ENCODE measurements around the gene ACSM2B.
"Not testable (repeated sequence)": the region's sequence is repeated elsewhere in the genome, so short reads cannot be mapped to it uniquely, and the experiment has no call there.

The ACSM2B gene

DNA sequence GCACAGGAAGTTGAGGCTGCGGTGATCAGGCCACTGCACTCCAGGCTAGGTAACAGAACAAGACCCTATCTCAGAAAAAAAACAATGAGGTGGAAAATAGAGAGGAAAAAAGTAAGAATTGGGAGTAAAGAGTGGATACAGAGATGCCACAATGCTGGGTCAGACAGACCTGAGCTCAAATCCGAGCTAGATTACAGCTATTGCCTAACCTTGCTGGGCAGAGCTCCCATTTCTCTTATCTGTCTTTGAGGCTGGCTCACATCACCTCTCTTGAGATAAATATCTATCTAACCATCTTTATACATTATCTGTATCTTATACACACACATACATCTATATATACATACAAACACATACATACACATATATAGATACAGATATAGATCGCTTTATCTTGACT is 59.0 kb downstream of the ACSM2B start:
- Histone ChIP-seq H3K79me2 (ENCODE audit: control insufficient read depth, insufficient read depth, low read length) (no peaks in the 10 kb centered on the region), H4K5ac (ENCODE audit: low read length) (no peak overlapping the region), H3K79me1 (ENCODE audit: low read length) (no peaks in the 10 kb centered on the region), H2BK15ac (replicated peaks; ENCODE audit: low read depth) (no peak overlapping the region), H3K4ac (ENCODE audit: low read depth, low read length) (no peak overlapping the region), H3K9ac (ENCODE audit: low read length) (no peak overlapping the region), H3K27ac (ENCODE audit: low read depth, low read length) (no peak overlapping the region), H3K27me3 (ENCODE audit: insufficient read depth, low read length, poor library complexity) (no peaks in the 10 kb centered on the region), H3K23ac (ENCODE audit: low read length) (no peak overlapping the region), H2BK5ac (ENCODE audit: low read length) (no peak overlapping the region), H3K4me2 (ENCODE audit: low read length) (no peak overlapping the region), H3K4me1 (ENCODE audit: control insufficient read depth, low read depth, low read length) (no peaks in the 10 kb centered on the region), H3K18ac (ENCODE audit: low read length) (no peak overlapping the region), H3K4me3 (ENCODE audit: low read length) (no peak overlapping the region), H3K56ac (ENCODE audit: low read length) (no peak overlapping the region), H3K36me3 (ENCODE audit: control insufficient read depth, insufficient read depth, low read length) (no peaks in the 10 kb centered on the region), H4K8ac (ENCODE audit: low read depth, low read length) (no peak overlapping the region), H2BK120ac (ENCODE audit: low read depth, low read length) (no peak overlapping the region), H2AK5ac (ENCODE audit: low read length) (no peak overlapping the region)
- 100% methylated on average over 1 of the region's 3 CpGs for WGBS (ENCODE audit: extremely low coverage, insufficient coverage, low lambda C conversion rate)
- no peak for DNase-seq

- Histone ChIP-seq H4K8ac (ENCODE audit: low read depth, low read length) (no peak overlapping the region), H2BK120ac (ENCODE audit: low read depth, low read length) (no peak overlapping the region)
- DNase-seq, result no peak
Measured at GRCh38 chr16:20515688-20516090, 60.5 kb downstream of the ACSM2B start.

DNA sequence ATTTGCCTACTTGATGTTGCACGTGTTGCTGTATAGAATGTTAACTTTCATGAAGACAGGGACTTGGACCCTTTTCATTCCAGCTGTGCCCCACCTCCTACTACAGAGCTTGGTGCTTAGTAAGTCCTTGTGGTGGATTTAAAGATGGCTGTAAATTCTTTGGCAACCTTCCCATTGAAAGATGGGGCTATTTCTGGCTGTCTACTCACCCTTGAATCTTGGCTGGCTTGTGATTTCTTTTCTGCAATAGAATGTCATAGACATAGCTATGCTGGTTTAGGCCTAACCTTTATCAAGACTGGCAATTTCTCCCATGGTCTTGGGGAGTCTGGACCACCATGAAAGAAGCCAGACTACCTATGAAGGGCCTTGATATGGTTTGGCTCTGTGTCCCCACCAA is 65.8 kb downstream of the ACSM2B start:
- Histone ChIP-seq H3K79me2 (ENCODE audit: control insufficient read depth, insufficient read depth, low read length) (no peaks in the 10 kb centered on the region), H3K27ac (ENCODE audit: low read depth, low read length) (no peak overlapping the region)

More at GRCh38 chr16:20515688-20516090, 60.5 kb downstream of the ACSM2B start:
- H3K56ac ChIP-seq (ENCODE audit: low read length), result no peak overlapping the region
- no peak overlapping the region for H3K4me2 ChIP-seq (ENCODE audit: low read length)
- no peak overlapping the region for H2BK15ac ChIP-seq (replicated peaks; ENCODE audit: low read depth)
- no peak overlapping the region for H3K9ac ChIP-seq (ENCODE audit: low read length)
- no peak overlapping the region for H4K5ac ChIP-seq (ENCODE audit: low read length)
- H3K27ac ChIP-seq (ENCODE audit: low read depth, low read length), result no peak overlapping the region
- no peak overlapping the region for H3K18ac ChIP-seq (ENCODE audit: low read length)
- H2AK5ac ChIP-seq (ENCODE audit: low read length), result no peak overlapping the region
- H3K36me3 ChIP-seq (ENCODE audit: control insufficient read depth, insufficient read depth, low read length), result no peaks in the 10 kb centered on the region
- no peaks in the 10 kb centered on the region for H3K79me1 ChIP-seq (ENCODE audit: low read length)
- H2BK5ac ChIP-seq (ENCODE audit: low read length), result no peak overlapping the region
- H3K4ac ChIP-seq (ENCODE audit: low read depth, low read length), result no peak overlapping the region
- no peak overlapping the region for H3K4me3 ChIP-seq (ENCODE audit: low read length)
- H3K23ac ChIP-seq (ENCODE audit: low read length), result no peak overlapping the region
- H3K4me1 ChIP-seq (ENCODE audit: control insufficient read depth, low read depth, low read length), result no peaks in the 10 kb centered on the region
- H3K79me2 ChIP-seq (ENCODE audit: control insufficient read depth, insufficient read depth, low read length), result no peaks in the 10 kb centered on the region
- H3K27me3 ChIP-seq (ENCODE audit: insufficient read depth, low read length, poor library complexity), result no peaks in the 10 kb centered on the region

GRCh38 chr16:20507280-20507679 is 68.9 kb downstream of the ACSM2B start:
- Histone ChIP-seq H3K56ac (ENCODE audit: low read length) (no peak overlapping the region), H2BK15ac (replicated peaks; ENCODE audit: low read depth) (no peak overlapping the region), H3K18ac (ENCODE audit: low read length) (no peak overlapping the region), H3K23ac (ENCODE audit: low read length) (no peak overlapping the region), H3K9ac (ENCODE audit: low read length) (no peak overlapping the region), H4K8ac (ENCODE audit: low read depth, low read length) (no peak overlapping the region), H3K27me3 (ENCODE audit: insufficient read depth, low read length, poor library complexity) (no peaks in the 10 kb centered on the region), H3K4me2 (ENCODE audit: low read length) (no peak overlapping the region), H3K79me1 (ENCODE audit: low read length) (no peaks in the 10 kb centered on the region), H4K5ac (ENCODE audit: low read length) (no peak overlapping the region), H2AK5ac (ENCODE audit: low read length) (no peak overlapping the region), H3K4ac (ENCODE audit: low read depth, low read length) (no peak overlapping the region), H3K27ac (ENCODE audit: low read depth, low read length) (no peak overlapping the region), H3K4me1 (ENCODE audit: control insufficient read depth, low read depth, low read length) (no peaks in the 10 kb centered on the region), H2BK5ac (ENCODE audit: low read length) (no peak overlapping the region), H2BK120ac (ENCODE audit: low read depth, low read length) (no peak overlapping the region), H3K79me2 (ENCODE audit: control insufficient read depth, insufficient read depth, low read length) (no peaks in the 10 kb centered on the region), H3K36me3 (ENCODE audit: control insufficient read depth, insufficient read depth, low read length) (no peaks in the 10 kb centered on the region), H3K4me3 (ENCODE audit: low read length) (no peak overlapping the region)
- no CpG with 5 or more reads among the region's 2 CpGs for WGBS (ENCODE audit: extremely low coverage, insufficient coverage, low lambda C conversion rate)
- DNase-seq, result no peak

More for the DNA sequence above, 65.8 kb downstream of the ACSM2B start:
- Histone ChIP-seq H3K4me3 (ENCODE audit: low read length) (no peak overlapping the region), H3K4me1 (ENCODE audit: control insufficient read depth, low read depth, low read length) (no peaks in the 10 kb centered on the region), H2BK5ac (ENCODE audit: low read length) (no peak overlapping the region), H3K23ac (ENCODE audit: low read length) (no peak overlapping the region), H4K5ac (ENCODE audit: low read length) (no peak overlapping the region), H3K4me2 (ENCODE audit: low read length) (no peak overlapping the region), H2BK15ac (replicated peaks; ENCODE audit: low read depth) (no peak overlapping the region), H3K18ac (ENCODE audit: low read length) (no peak overlapping the region), H3K79me1 (ENCODE audit: low read length) (no peaks in the 10 kb centered on the region), H4K8ac (ENCODE audit: low read depth, low read length) (no peak overlapping the region), H2AK5ac (ENCODE audit: low read length) (no peak overlapping the region), H3K9ac (ENCODE audit: low read length) (no peak overlapping the region), H3K4ac (ENCODE audit: low read depth, low read length) (no peak overlapping the region), H3K56ac (ENCODE audit: low read length) (no peak overlapping the region), H3K27me3 (ENCODE audit: insufficient read depth, low read length, poor library complexity) (no peaks in the 10 kb centered on the region), H3K36me3 (ENCODE audit: control insufficient read depth, insufficient read depth, low read length) (no peaks in the 10 kb centered on the region), H2BK120ac (ENCODE audit: low read depth, low read length) (no peak overlapping the region)
- DNase-seq, result no peak
- no CpG with 5 or more reads among the region's 1 CpG for WGBS (ENCODE audit: extremely low coverage, insufficient coverage, low lambda C conversion rate)

GRCh38 chr16:20504418-20504817 is 71.7 kb downstream of the ACSM2B start:
- no peak overlapping the region for H3K4me2 ChIP-seq (ENCODE audit: low read length)
- H3K23ac ChIP-seq (ENCODE audit: low read length), result no peak overlapping the region
- no peaks in the 10 kb centered on the region for H3K4me1 ChIP-seq (ENCODE audit: control insufficient read depth, low read depth, low read length)
- H3K4ac ChIP-seq (ENCODE audit: low read depth, low read length), result no peak overlapping the region
- no peak overlapping the region for H4K5ac ChIP-seq (ENCODE audit: low read length)
- no peak overlapping the region for H2BK5ac ChIP-seq (ENCODE audit: low read length)
- no peaks in the 10 kb centered on the region for H3K36me3 ChIP-seq (ENCODE audit: control insufficient read depth, insufficient read depth, low read length)
- DNase-seq, result no peak
- no peak overlapping the region for H3K4me3 ChIP-seq (ENCODE audit: low read length)
- no CpG with 5 or more reads among the region's 1 CpG for WGBS (ENCODE audit: extremely low coverage, insufficient coverage, low lambda C conversion rate)
- H3K79me1 ChIP-seq (ENCODE audit: low read length), result no peaks in the 10 kb centered on the region
- H3K56ac ChIP-seq (ENCODE audit: low read length), result no peak overlapping the region
- no peak overlapping the region for H2AK5ac ChIP-seq (ENCODE audit: low read length)
- H3K18ac ChIP-seq (ENCODE audit: low read length), result no peak overlapping the region
- H4K8ac ChIP-seq (ENCODE audit: low read depth, low read length), result no peak overlapping the region
- H3K9ac ChIP-seq (ENCODE audit: low read length), result no peak overlapping the region
- H2BK120ac ChIP-seq (ENCODE audit: low read depth, low read length), result no peak overlapping the region
- no peaks in the 10 kb centered on the region for H3K79me2 ChIP-seq (ENCODE audit: control insufficient read depth, insufficient read depth, low read length)
- H3K27me3 ChIP-seq (ENCODE audit: insufficient read depth, low read length, poor library complexity), result no peaks in the 10 kb centered on the region
- H3K27ac ChIP-seq (ENCODE audit: low read depth, low read length), result no peak overlapping the region
- H2BK15ac ChIP-seq (replicated peaks; ENCODE audit: low read depth), result no peak overlapping the region

DNA sequence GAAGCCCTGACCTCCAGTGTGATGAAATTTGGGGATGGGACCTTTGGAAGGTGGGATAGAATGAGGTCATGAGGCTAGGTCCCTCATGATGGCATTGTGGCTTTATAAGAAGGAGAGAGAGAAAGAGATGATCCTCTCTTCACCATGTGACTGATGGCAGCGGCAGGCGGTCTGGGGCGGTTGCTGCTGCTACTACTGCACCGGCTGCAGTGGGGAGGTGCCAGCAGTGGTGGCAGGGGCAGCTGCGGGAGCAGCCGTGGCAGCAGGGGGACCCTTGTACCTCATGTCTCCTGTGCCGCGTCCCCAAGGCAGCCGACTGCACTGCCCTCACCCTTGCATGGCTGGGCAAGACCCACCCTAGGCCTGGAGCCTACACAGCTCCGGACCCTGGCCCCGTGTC is 84.7 kb downstream of the ACSM2B start:
- H3K79me1 ChIP-seq (ENCODE audit: low read length); H3K23ac ChIP-seq (ENCODE audit: low read length); H3K56ac ChIP-seq (ENCODE audit: low read length); H2BK15ac ChIP-seq (replicated peaks; ENCODE audit: low read depth); H3K36me3 ChIP-seq (ENCODE audit: control insufficient read depth, insufficient read depth, low read length); DNase-seq; H3K27me3 ChIP-seq (ENCODE audit: insufficient read depth, low read length, poor library complexity); H3K18ac ChIP-seq (ENCODE audit: low read length); H2BK5ac ChIP-seq (ENCODE audit: low read length); H3K4me1 ChIP-seq (ENCODE audit: control insufficient read depth, low read depth, low read length); H3K4ac ChIP-seq (ENCODE audit: low read depth, low read length); H3K9ac ChIP-seq (ENCODE audit: low read length); H3K4me2 ChIP-seq (ENCODE audit: low read length); H4K5ac ChIP-seq (ENCODE audit: low read length); H2BK120ac ChIP-seq (ENCODE audit: low read depth, low read length); H3K79me2 ChIP-seq (ENCODE audit: control insufficient read depth, insufficient read depth, low read length); H2AK5ac ChIP-seq (ENCODE audit: low read length); H3K4me3 ChIP-seq (ENCODE audit: low read length); H3K27ac ChIP-seq (ENCODE audit: low read depth, low read length); H4K8ac ChIP-seq (ENCODE audit: low read depth, low read length): not testable (repeated sequence)
- no CpG with 5 or more reads among the region's 11 CpGs for WGBS (ENCODE audit: extremely low coverage, insufficient coverage, low lambda C conversion rate)

All from mesendoderm (in vitro differentiated cells).